SK-N-MC (cell line): ENCODE results near the gene USP32.

Experiments
- EZH2 ChIP-seq: fragments of 200-600 bp; sonication (generic); IDR thresholded peaks from one replicate; pipeline ENCODE4 v1.6.1; 2017; ENCODE audit warnings: antibody characterized with exemption
- POLR2AphosphoS5 ChIP-seq: IDR thresholded peaks from 2 replicates; pipeline ENCODE4 v1.6.1; 2012; ENCODE audit warnings: mild to moderate bottlenecking, low read depth, low read length, borderline replicate concordance

- TF ChIP-seq EZH2 (no peak), POLR2AphosphoS5 (no peak)
These were observed 20.5 kb downstream of the USP32 start for GRCh38 chr17:60371416-60371815.
